GM18499 (cell line): ENCODE measurements around the gene MPZ.
"Not testable (repeated sequence)": the region's sequence is repeated elsewhere in the genome, so short reads cannot be mapped to it uniquely, and the experiment has no call there.

ENCODE experiments used
- ATAC-seq: cut with Tn5 transposase; IDR thresholded peaks from one replicate; pipeline ENCODE4 v1.9.1; 2021; ENCODE audit warnings: moderate number of reproducible peaks; ENCODE audit not compliant: insufficient read depth, unreplicated experiment

Gene MPZ

GRCh38 chr1:161258439-161259344 is 51.1 kb downstream of the MPZ start, which contains the start of gene PCP4L1:
PCP4L1 (plus strand) TSS chr1:161258745; CDS start chr1:161258975, 230 bp downstream.
- ATAC-seq, result no peak

GRCh38 chr1:161257109-161257508 is 52.7 kb downstream of the MPZ start:
- not testable (repeated sequence) for ATAC-seq

- not testable (repeated sequence) for ATAC-seq
Measured at GRCh38 chr1:161255955-161256520, 53.7 kb downstream of the MPZ start.

- ATAC-seq, result not testable (repeated sequence)
Measured at GRCh38 chr1:161255302-161255701, 54.5 kb downstream of the MPZ start.
